LHCN-M2 (cell line): Measurements from ENCODE around the gene HSD17B3. TPM values are rescaled to one million over a fixed set of nuclear protein-coding genes. Genes with fewer than 3 reads are reported as not detected.
"Not testable (repeated sequence)": the region's sequence is repeated elsewhere in the genome, so short reads cannot be mapped to it uniquely, and the experiment has no call there.

Experiments used
- DNase-seq: peaks from one replicate; pipeline ENCODE4 v3.0.0-alpha.2; 2012; ENCODE audit warnings: low read depth
- total RNA-seq: library from RNA; depleted of rRNA; stranded (reverse); fragments of >200 nt; gene quantifications from 2 replicates; pipeline ENCODE4 v1.2.3, GENCODE V29; 2014; rRNA removed

The HSD17B3 gene
- total RNA-seq, 1 experiment from 2014 or later = not detected

DNA sequence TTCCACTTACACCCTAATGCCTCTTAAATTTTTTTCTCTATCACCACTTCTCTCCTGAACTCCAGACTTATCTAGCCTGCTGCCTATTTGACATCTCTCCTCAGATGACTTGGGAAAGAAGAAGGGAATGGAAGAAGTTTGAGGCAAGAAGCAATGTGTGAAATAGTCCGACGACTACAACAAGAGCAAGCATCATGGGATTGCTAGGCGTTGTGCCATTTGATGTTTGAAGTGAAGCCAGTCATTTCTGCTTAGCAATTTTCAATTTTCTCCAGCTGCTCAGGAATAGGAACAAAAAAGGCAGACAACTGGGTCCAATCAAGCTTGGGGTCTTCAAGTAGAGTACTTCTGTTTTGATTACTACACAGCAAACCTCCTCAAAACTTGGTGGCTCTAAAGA, 106.4 kb downstream of the HSD17B3 start:
- no peak for DNase-seq

DNA sequence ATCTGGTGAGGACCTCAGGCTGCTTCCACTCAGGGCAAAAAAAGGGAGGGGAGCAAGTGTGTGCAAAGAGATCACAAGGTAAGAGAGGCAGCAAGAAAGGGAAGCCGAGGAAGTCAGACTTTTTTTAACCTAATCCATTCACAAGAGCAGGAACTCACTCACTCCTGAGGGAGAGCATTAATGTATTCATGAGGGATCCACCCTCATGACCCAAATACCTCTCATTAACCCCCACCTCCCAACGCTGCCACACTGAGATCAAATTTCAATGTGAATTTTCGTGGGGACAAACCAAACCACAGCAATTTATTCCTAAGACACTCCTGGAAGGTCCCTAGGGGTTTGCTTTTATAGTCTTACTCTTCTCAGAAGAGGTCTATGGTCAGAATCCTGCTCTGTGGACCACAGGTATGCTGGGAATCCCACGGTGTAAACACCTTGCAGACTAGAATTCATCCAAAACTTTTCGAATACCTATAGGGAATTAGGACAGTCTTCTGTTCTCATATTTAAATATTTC, 108.7 kb downstream of the HSD17B3 start:
- DNase-seq = no peak

DNA sequence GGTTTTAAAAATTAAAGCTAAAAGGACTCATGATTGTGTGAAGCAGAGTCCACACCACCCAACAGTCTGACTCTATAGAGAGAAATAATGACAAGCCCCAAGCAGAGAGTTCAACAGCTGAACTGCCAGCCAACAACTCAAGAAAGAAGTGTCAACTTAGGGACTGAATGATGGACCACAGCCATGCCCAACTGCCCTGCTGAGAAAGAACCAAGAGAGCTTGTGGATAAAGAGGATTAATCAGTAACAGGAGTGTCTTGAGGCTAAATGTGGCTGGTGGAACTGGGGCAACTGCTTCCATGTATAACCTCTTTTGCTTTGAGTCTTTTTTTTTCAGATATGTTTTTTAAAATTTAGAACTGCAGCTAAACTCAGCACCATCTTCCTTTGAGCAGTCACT, 109.3 kb downstream of the HSD17B3 start:
- DNase-seq = no peak

DNA sequence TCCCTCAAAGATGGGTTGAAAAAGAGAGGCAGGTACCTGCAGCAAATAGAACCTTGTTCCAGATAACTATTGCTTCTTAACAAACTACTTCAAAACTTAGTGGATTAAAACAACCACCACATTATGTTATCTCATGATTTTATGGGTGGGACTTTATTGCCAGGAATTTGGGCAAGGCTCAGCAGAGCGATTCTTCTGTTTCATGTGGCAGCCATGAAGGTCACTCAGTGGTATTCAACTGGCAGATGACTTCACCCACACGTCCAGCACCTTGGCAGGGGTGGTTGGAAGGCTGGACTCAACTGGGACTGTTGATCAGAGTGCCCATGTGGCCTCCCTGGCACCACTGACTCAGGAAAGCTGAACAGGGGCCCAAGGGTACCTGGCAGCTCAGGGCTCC, 112.0 kb downstream of the HSD17B3 start:
- DNase-seq = no peak

DNA sequence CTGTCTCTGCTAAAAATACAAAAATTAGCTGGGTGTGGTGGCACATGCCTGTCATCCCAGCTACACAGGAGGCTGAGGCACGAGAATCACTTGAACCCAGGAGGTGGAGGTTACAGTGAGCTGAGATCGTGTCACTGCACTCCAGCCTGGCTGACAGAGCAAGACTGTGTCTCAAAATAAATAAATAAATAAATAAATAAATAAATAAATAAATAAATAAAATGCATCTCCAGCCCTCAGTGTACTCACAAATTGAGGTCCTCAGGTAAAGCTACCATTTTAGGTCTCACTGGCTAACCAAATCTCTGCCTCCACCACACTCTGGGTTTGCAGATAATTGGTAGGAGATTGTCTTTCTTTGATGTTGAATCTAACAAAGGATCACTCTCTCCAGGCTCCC, 112.4 kb downstream of the HSD17B3 start:
- DNase-seq = not testable (repeated sequence)

DNA sequence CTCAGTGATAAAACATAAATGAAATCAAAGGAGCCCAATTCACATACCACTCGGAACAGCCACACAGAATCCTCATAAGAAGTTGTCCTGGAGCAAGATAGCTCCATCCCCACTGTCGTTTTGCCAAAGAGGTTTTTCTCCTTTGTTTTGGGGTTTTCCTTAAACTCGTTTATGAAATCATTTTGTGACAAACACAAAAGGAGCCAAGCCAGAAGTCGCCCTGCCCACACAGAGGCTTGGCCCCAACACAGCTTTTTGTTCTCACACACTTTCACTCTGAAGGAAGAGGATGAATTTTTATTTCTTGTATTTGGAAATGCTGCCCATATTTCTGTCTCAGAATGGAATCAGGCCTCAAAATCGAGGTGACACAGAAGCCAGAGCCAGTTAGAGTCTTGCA, 113.4 kb downstream of the HSD17B3 start:
- no peak for DNase-seq

DNA sequence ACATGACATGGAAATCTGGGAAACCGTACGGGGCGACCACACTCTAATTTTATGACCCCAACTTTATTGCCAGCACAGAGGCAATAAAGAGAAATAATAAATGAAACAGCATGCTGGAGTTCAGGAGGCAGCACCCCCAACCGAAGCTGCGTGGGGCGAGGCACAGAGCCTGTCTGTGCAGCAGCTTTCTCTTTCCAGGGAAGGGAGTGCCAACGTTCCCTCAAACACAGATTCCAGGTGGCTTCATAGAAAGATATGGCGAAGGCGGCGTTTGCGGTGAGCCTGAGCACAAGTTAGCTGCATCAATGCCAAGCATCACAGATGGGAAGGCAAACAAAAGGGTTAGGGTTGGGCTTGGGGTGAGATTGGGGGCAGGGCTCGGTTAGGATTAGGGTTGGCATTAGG, 114.8 kb downstream of the HSD17B3 start:
- DNase-seq = no peak

DNA sequence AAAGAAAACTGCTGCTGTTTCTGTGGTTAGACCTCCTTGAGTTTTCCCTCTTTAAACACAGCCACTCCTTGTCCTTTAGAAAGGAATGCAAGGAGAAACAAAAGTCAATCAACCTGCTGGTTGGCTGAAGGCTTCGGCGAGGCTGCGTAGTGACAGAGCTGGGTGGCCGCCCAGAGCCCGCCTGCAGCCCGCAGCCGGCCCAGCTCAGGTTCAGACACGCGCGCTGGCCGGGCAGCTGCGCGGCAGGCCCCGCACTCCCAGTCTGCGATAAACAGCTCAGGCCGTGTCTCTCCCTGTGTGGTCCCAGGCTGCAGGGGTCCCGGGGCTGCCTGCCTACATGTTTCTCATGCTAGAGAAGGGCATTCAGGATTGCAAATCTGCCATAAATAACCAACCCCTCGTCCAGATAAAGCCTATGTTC, 115.4 kb downstream of the HSD17B3 start:
- DNase-seq = no peak

DNA sequence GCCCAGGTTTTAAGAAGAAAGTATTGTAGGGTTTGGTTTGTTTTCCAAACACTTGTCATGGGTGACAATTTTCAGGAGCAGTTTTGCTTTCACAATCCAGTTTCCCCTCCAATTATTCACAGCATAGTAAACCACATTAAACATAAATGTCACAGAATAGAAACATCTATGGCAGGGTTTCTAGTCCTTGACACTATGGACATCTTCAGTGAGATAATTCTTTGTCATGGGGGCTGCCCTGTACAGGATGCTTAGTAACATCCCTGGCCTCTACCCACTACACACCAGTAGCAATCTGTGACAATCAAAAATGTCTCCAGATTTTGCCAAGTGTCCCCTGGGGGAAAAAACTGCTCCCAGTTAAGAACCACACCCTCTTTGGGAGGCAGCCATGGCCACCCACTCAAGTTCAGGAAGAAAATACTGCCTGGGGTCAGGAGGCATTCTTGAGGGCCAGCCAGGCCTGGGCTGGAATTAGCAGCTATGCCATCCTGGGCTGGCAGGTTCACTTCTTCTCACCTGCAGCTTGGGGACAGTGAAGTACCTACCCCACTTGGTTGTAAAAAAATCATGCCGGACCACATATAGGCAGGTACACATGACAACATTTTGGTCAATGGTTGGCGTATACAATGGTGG, 116.3 kb downstream of the HSD17B3 start:
- DNase-seq = no peak

Other genes with a start within 250 kb of the HSD17B3 start
- gene SLC35D2, start 81.5 kb upstream of the HSD17B3 start, total RNA-seq = 9.4 and 16.6 TPM in 2 replicates
- gene ZNF367, start 116.2 kb upstream of the HSD17B3 start, total RNA-seq = 19.6 and 21.8 TPM in 2 replicates
- gene HABP4, start 148.0 kb upstream of the HSD17B3 start, total RNA-seq = 14.0 and 14.5 TPM in 2 replicates